PC-9 (cell line): Measurements from ENCODE around the gene DYRK3. TPM values are rescaled to one million over a fixed set of nuclear protein-coding genes. Genes with fewer than 3 reads are reported as not detected.
"Not testable (repeated sequence)": the region's sequence is repeated elsewhere in the genome, so short reads cannot be mapped to it uniquely, and the experiment has no call there.

Experiments used
- BruUV-seq: library from RNA; stranded (reverse); fragments of 400-500 nt; replicated peaks from 2 replicates; lab custom pipeline; 2021; lab: Mats Ljungman, UMichigan
- CTCF ChIA-PET: fragments of 300-600 bp; sonication (Branson Sonifier 250); formaldehyde crosslinking; loops from one replicate; lab custom pipeline; 2022; ENCODE audit warnings: antibody characterized with exemption; lab: Charles Lee
- POLR2A ChIA-PET: fragments of 300-600 bp; sonication (Branson Sonifier 250); formaldehyde crosslinking; loops from one replicate; lab custom pipeline; 2022; ENCODE audit warnings: antibody characterized with exemption; ENCODE audit not compliant: unreplicated experiment; lab: Charles Lee
- DNase-seq, 2 experiments: peaks; one replicate each; pipeline versions ENCODE4 v3.0.0 to v3.0.0-alpha.2; 2015 to 2022; ENCODE audit warnings: mixed read lengths in 1 of 2
- H2AFZ ChIP-seq: fragments of 200-600 bp; sonication (generic); 2 replicates; pipeline ENCODE4 v1.8.1; 2017; ENCODE audit warnings: antibody characterized with exemption
- H3F3A ChIP-seq: fragments of 200-600 bp; sonication (generic); 2 replicates; pipeline ENCODE4 v1.8.1; 2017; ENCODE audit warnings: antibody characterized with exemption, mild to moderate bottlenecking, low read depth; ENCODE audit not compliant: insufficient read depth
- H3K27ac ChIP-seq: fragments of 200-600 bp; sonication (generic); 2 replicates; pipeline ENCODE4 v1.6.1; 2016; ENCODE audit warnings: mixed run types
- H3K27me3 ChIP-seq: fragments of 200-600 bp; sonication (generic); 2 replicates; pipeline ENCODE4 v1.6.1; 2016; ENCODE audit warnings: low read depth, mixed run types; ENCODE audit not compliant: insufficient read depth
- H3K36me3 ChIP-seq: fragments of 200-600 bp; sonication (generic); 2 replicates; pipeline ENCODE4 v1.6.1; 2016; ENCODE audit warnings: low read depth, mixed run types
- H3K4me1 ChIP-seq: fragments of 200-600 bp; sonication (generic); replicated peaks from 2 replicates; pipeline ENCODE4 v1.6.1; 2016; ENCODE audit warnings: mixed run types; ENCODE audit not compliant: insufficient read depth
- H3K4me2 ChIP-seq: fragments of 200-600 bp; sonication (generic); 2 replicates; pipeline ENCODE4 v1.6.1; 2017; ENCODE audit warnings: mixed run types
- H3K4me3 ChIP-seq: fragments of 200-600 bp; sonication (generic); 2 replicates; pipeline ENCODE4 v1.6.1; 2016; ENCODE audit warnings: mixed run types
- H3K79me2 ChIP-seq: fragments of 200-600 bp; sonication (generic); 2 replicates; pipeline ENCODE4 v1.6.1; 2017; ENCODE audit warnings: low read depth, mixed run types
- H3K9me2 ChIP-seq: fragments of 200-600 bp; sonication (generic); 2 replicates; pipeline ENCODE4 v1.8.1; 2017; ENCODE audit warnings: mild to moderate bottlenecking; ENCODE audit not compliant: insufficient read depth
- H3K9me3 ChIP-seq: fragments of 200-600 bp; sonication (generic); 2 replicates; pipeline ENCODE4 v1.8.1; 2016; ENCODE audit warnings: low read depth; ENCODE audit not compliant: insufficient read depth
- H4K20me1 ChIP-seq: fragments of 200-600 bp; sonication (generic); 2 replicates; pipeline ENCODE4 v1.8.1; 2017; ENCODE audit not compliant: insufficient read depth
- EZH2 ChIP-seq: fragments of 200-600 bp; sonication (generic); IDR thresholded peaks from 2 replicates; pipeline ENCODE4 v1.8.0; 2017; ENCODE audit warnings: antibody characterized with exemption, low read depth
- intact Hi-C: fragments of 100-400 bp; cut with micrococcal nuclease; formaldehyde crosslinking; loops from one replicate; pipeline ENCODE4 v1.10.0; 2022; ENCODE audit not compliant: unreplicated experiment
- total RNA-seq: library from RNA; stranded (reverse); gene quantifications from 2 replicates; pipeline ENCODE4 v1.2.3, GENCODE V29; 2021
- TF ChIP-seq, protein P1 (sequence below): fragments of 200-600 bp; sonication (generic); conservative IDR thresholded peaks from 2 replicates; pipeline ENCODE4 v1.6.1; 2017; ENCODE audit warnings: mixed run types, antibody characterized with exemption, mild to moderate bottlenecking, moderate library complexity

DYRK3 gene
- total RNA-seq, 1 experiment from 2014 or later: 3.3 TPM

DNA sequence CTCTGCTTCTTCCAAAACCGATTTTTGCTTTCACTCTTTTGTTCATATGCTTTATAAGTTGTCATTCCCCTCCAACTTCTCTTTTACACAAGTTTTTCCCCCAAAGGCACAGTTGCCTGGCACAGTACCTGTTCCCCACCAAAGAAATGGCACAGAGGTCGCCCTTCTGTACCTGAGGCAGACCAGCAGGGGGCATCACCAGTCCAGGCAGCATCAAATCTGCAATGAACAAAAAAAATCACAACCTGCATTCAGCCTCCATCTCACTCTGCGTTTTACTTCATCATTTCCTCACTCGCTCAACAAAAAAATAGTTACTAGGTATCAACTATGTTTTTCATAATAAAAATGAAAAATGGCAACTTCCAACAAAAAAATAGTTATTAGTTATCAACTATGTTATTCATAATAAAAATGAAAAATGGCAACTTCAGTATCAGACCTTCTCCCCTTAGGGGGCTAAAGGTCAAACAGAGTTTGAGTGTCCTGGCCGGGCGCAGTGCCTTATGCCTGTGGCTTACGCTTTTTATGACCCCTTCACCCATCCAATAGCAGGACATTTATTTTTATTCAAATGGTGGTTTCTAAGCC is 27.1 kb upstream of the DYRK3 start:
- intact Hi-C loops: loop anchor here (2.0 to 5.0 kb wide), 2 partner anchors 375 to 469 kb away; no protein-coding TSS in a partner anchor
- DNase-seq: peak in 1 of 2 experiments; percentile 50
- Histone ChIP-seq H3F3A (0 out of 2 replicates have a peak, but pooled peaks cover 6% of the 10 kb centered on the region), H3K79me2 (peaks cover 13% of the 10 kb centered on the region), H3K4me3 (no peak overlapping the region), H3K4me2 (no peak overlapping the region), H3K4me1 (peaks cover 8% of the 10 kb centered on the region), H3K27me3 (no peaks in the 10 kb centered on the region), H3K9me2 (no peaks in the 10 kb centered on the region), H4K20me1 (no peaks in the 10 kb centered on the region), H3K27ac (no peak overlapping the region), H3K36me3 (0 out of 2 replicates have a peak, but pooled peaks cover 4% of the 10 kb centered on the region), H2AFZ (no peak overlapping the region), H3K9me3 (no peaks in the 10 kb centered on the region)
- ChIA-PET POLR2A (no interaction called here), CTCF (interaction anchor here (0.5 to 0.6 kb wide), 2 partner anchors 35 to 395 kb away, joined by 3 read pairs; no protein-coding TSS in a partner anchor)
- no TSS peak for BruUV-seq
- no peak for TF ChIP-seq EZH2
- TF ChIP-seq, protein P1, sequence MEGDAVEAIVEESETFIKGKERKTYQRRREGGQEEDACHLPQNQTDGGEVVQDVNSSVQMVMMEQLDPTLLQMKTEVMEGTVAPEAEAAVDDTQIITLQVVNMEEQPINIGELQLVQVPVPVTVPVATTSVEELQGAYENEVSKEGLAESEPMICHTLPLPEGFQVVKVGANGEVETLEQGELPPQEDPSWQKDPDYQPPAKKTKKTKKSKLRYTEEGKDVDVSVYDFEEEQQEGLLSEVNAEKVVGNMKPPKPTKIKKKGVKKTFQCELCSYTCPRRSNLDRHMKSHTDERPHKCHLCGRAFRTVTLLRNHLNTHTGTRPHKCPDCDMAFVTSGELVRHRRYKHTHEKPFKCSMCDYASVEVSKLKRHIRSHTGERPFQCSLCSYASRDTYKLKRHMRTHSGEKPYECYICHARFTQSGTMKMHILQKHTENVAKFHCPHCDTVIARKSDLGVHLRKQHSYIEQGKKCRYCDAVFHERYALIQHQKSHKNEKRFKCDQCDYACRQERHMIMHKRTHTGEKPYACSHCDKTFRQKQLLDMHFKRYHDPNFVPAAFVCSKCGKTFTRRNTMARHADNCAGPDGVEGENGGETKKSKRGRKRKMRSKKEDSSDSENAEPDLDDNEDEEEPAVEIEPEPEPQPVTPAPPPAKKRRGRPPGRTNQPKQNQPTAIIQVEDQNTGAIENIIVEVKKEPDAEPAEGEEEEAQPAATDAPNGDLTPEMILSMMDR: peak; percentile 86

- DNase-seq: no peak
- H3K9me2 ChIP-seq: no peaks in the 10 kb centered on the region
- no peak overlapping the region for H2AFZ ChIP-seq
- H3K79me2 ChIP-seq: peaks cover 13% of the 10 kb centered on the region
- peaks cover 8% of the 10 kb centered on the region for H3K4me1 ChIP-seq
- no peak for TF ChIP-seq EZH2
- TF ChIP-seq, protein P1: no peak
- intact Hi-C loops: loop anchor here (2.0 to 5.0 kb wide), 2 partner anchors 373 to 468 kb away; no protein-coding TSS in a partner anchor
- no TSS peak for BruUV-seq
- no peak overlapping the region for H3K4me2 ChIP-seq
- H3K36me3 ChIP-seq: 0 out of 2 replicates have a peak, but pooled peaks cover 4% of the 10 kb centered on the region
- no peaks in the 10 kb centered on the region for H3K27me3 ChIP-seq
- ChIA-PET POLR2A (interaction anchor here (0.6 kb wide), 1 partner anchor 753 kb away, joined by 3 read pairs; no protein-coding TSS in a partner anchor), CTCF (interaction anchor here (0.6 kb wide), 1 partner anchor 1290 kb away, joined by 3 read pairs; no protein-coding TSS in a partner anchor)
- H3K4me3 ChIP-seq: no peak overlapping the region
- no peak overlapping the region for H3K27ac ChIP-seq
- no peaks in the 10 kb centered on the region for H4K20me1 ChIP-seq
- no peaks in the 10 kb centered on the region for H3K9me3 ChIP-seq
- H3F3A ChIP-seq: 0 out of 2 replicates have a peak, but pooled peaks cover 6% of the 10 kb centered on the region
Observed at GRCh38 chr1:206609229-206609991, 25.9 kb upstream of the DYRK3 start.

GRCh38 chr1:206612129-206612876 is 23.0 kb upstream of the DYRK3 start, which contains the start of gene EIF2D:
TSS of gene EIF2D (minus strand) at chr1:206612465. CDS start at chr1:206612342, 123 bp downstream.
- H2AFZ ChIP-seq: peak within 1 kb of the TSS; percentile 99
- H3K9me2 ChIP-seq: no peaks in the 10 kb centered on the region
- H3K4me3 ChIP-seq: peak within 1 kb of the TSS; percentile 76
- intact Hi-C loops: no loop called here
- DNase-seq: peak; percentile 77 to 97
- H3K36me3 ChIP-seq: no peaks in the 10 kb centered on the region
- H3K27ac ChIP-seq: peak within 1 kb of the TSS; percentile 59
- H3K79me2 ChIP-seq: peaks cover 13% of the 10 kb centered on the region
- POLR2A ChIA-PET: interaction anchor here (0.5 to 0.7 kb wide), 7 partner anchors 18 to 1060 kb away, joined by 3 to 10 read pairs (median 5); partner anchors contain the start of gene C1orf116
- no TSS peak for BruUV-seq
- H3K9me3 ChIP-seq: no peaks in the 10 kb centered on the region
- no peak for TF ChIP-seq EZH2
- TF ChIP-seq, protein P1: peak; percentile 93
- H3F3A ChIP-seq: 0 out of 2 replicates have a peak, but pooled peaks cover 4% of the 10 kb centered on the region
- peak within 1 kb of the TSS; percentile 96 for H3K4me2 ChIP-seq
- H3K27me3 ChIP-seq: no peaks in the 10 kb centered on the region
- peaks cover 8% of the 10 kb centered on the region for H3K4me1 ChIP-seq
- H4K20me1 ChIP-seq: no peaks in the 10 kb centered on the region
- CTCF ChIA-PET: interaction anchor here (0.6 to 1.8 kb wide), 23 partner anchors 9 to 591 kb away, joined by 3 to 11 read pairs (median 5); partner anchors contain the start of genes DYRK3 and IKBKE

- H2AFZ ChIP-seq, DNase-seq, BruUV-seq, H3K4me1 ChIP-seq, H3K9me3 ChIP-seq, intact Hi-C loops, H3K4me3 ChIP-seq, CTCF ChIA-PET, H3K79me2 ChIP-seq, H3K27me3 ChIP-seq, H3K9me2 ChIP-seq, H4K20me1 ChIP-seq, H3K27ac ChIP-seq, H3K4me2 ChIP-seq, H3F3A ChIP-seq, H3K36me3 ChIP-seq: not testable (repeated sequence)
- POLR2A ChIA-PET: interaction anchor here (0.9 kb wide), 1 partner anchor 406 kb away, joined by 16 read pairs; no protein-coding TSS in a partner anchor
Observed at GRCh38 chr1:206626396-206626795, 8.9 kb upstream of the DYRK3 start.
